ENCODE measurements around the gene NAXD. TPM values are rescaled to one million over a fixed set of nuclear protein-coding genes. Genes with fewer than 3 reads are reported as not detected.
"Not testable (repeated sequence)": the region's sequence is repeated elsewhere in the genome, so short reads cannot be mapped to it uniquely, and the experiment has no call there.

NAXD gene
- total RNA-seq, 4 donors from 2014 or later: 14.5 to 25.2 (median 17.4) TPM

GRCh38 chr13:110627761-110628476 lies 12.6 kb downstream of the NAXD start:
- intact Hi-C loops (cut with DNase I): no loop called here
- no peak for DNase-seq
- 61 to 87% methylated on average over 7 to 8 of the region's 12 CpGs for WGBS, 2 donors
- Histone ChIP-seq H3K9me3 (no peaks in the 10 kb centered on the region), H3K27me3 (no peaks in the 10 kb centered on the region), H3K27ac (no peak overlapping the region), H3K4me3 (no peak overlapping the region), H3K4me1 (peaks cover 0 to 61% (median 0%) of the 10 kb centered on the region in 3 donors), H3K36me3 (peaks cover 6 to 97% (median 15%) of the 10 kb centered on the region in 3 donors)
- TF ChIP-seq POLR2A (IDR thresholded peaks at IDR 0.05) (no peak), CTCF (IDR thresholded peaks at IDR 0.05) (no peak)

- Histone ChIP-seq H3K4me3 (no peak overlapping the region), H3K4me1 (peaks cover 0 to 61% (median 0%) of the 10 kb centered on the region in 3 donors), H3K36me3 (peaks cover 6 to 95% (median 13%) of the 10 kb centered on the region in 3 donors), H3K27ac (no peak overlapping the region), H3K9me3 (no peaks in the 10 kb centered on the region), H3K27me3 (no peaks in the 10 kb centered on the region)
- intact Hi-C loops (cut with DNase I): no loop called here
- WGBS, 2 donors: 37 to 68% methylated on average over 6 to 12 of the region's 13 CpGs
- DNase-seq: no peak
- TF ChIP-seq CTCF (IDR thresholded peaks at IDR 0.05) (no peak), POLR2A (IDR thresholded peaks at IDR 0.05) (no peak)
These were observed 13.1 kb downstream of the NAXD start for GRCh38 chr13:110628477-110628793.

GRCh38 chr13:110628952-110629701 lies 13.8 kb downstream of the NAXD start:
- H3K36me3 ChIP-seq: peaks cover 6 to 90% (median 13%) of the 10 kb centered on the region in 3 donors
- H3K27ac ChIP-seq: no peak overlapping the region
- no peaks in the 10 kb centered on the region for H3K27me3 ChIP-seq
- 64 to 74% methylated on average over 13 to 19 of the region's 19 CpGs for WGBS, 2 donors
- intact Hi-C loops (cut with DNase I): no loop called here
- no peaks in the 10 kb centered on the region for H3K9me3 ChIP-seq
- no peak for TF ChIP-seq POLR2A (IDR thresholded peaks at IDR 0.05)
- DNase-seq: no peak
- H3K4me3 ChIP-seq: no peak overlapping the region
- peaks cover 0 to 61% (median 0%) of the 10 kb centered on the region in 3 donors for H3K4me1 ChIP-seq

- H3K27me3 ChIP-seq: no peaks in the 10 kb centered on the region
- H3K4me1 ChIP-seq: peaks cover 0 to 61% (median 0%) of the 10 kb centered on the region in 3 donors
- 69 to 80% methylated on average over 7 of the region's 7 CpGs for WGBS, 2 donors
- no peak for TF ChIP-seq POLR2A (IDR thresholded peaks at IDR 0.05)
- intact Hi-C loops (cut with DNase I): no loop called here
- no peaks in the 10 kb centered on the region for H3K9me3 ChIP-seq
- no peak overlapping the region for H3K27ac ChIP-seq
- no peak for DNase-seq
- H3K4me3 ChIP-seq: no peak overlapping the region
- peaks cover 9 to 90% (median 19%) of the 10 kb centered on the region in 3 donors for H3K36me3 ChIP-seq
These were observed 14.4 kb downstream of the NAXD start for GRCh38 chr13:110629735-110630134.

- no peak for DNase-seq
- Histone ChIP-seq H3K4me1 (peaks cover 0 to 52% (median 0%) of the 10 kb centered on the region in 3 donors), H3K4me3 (no peak overlapping the region), H3K27me3 (no peaks in the 10 kb centered on the region), H3K27ac (peak overlapping the region in 1 of 4 donors; percentile 5), H3K9me3 (no peaks in the 10 kb centered on the region), H3K36me3 (peaks cover 17 to 90% (median 28%) of the 10 kb centered on the region in 3 donors)
- TF ChIP-seq CTCF (IDR thresholded peaks at IDR 0.05): no peak
- intact Hi-C loops (cut with DNase I): no loop called here
- WGBS, 2 donors: 66 to 91% methylated on average over 10 of the region's 10 CpGs
These were observed 15.3 kb downstream of the NAXD start for GRCh38 chr13:110630566-110631119.

GRCh38 chr13:110632255-110632654 lies 16.9 kb downstream of the NAXD start:
- H3K27me3 ChIP-seq; H3K9me3 ChIP-seq; DNase-seq; H3K27ac ChIP-seq; intact Hi-C loops (cut with DNase I); H3K4me3 ChIP-seq: not testable (repeated sequence)
- Histone ChIP-seq H3K4me1 (peaks cover 0 to 45% (median 0%) of the 10 kb centered on the region in 3 donors), H3K36me3 (peaks cover 29 to 92% (median 45%) of the 10 kb centered on the region in 3 donors)
- WGBS, 2 donors: 88 to 90% methylated on average over 12 of the region's 15 CpGs

All from esophagus squamous epithelium (tissue), 5 donors.